ENCODE measurements around the gene NAPG.

- TF ChIP-seq CTCF (IDR thresholded peaks at IDR 0.05) (no peak), ZFX (IDR thresholded peaks at IDR 0.05; ENCODE audit: borderline replicate concordance) (no peak)
Observed at GRCh38 chr18:10521566-10521965, 4.3 kb upstream of the NAPG start.
